Common myeloid progenitor, CD34-positive (primary cell): ENCODE measurements around the gene ZMYND19.
A peak's percentile ranks its signal among the peaks of the same experiment; 100 is the strongest.

Experiments
- CTCF ChIA-PET: fragments of 350-600 bp; sonication (Branson Sonifier 250); formaldehyde crosslinking; loops from one replicate; lab custom pipeline; 2021; ENCODE audit warnings: antibody characterized with exemption; lab: Charles Lee
- POLR2A ChIA-PET: fragments of 350-600 bp; sonication (Branson Sonifier 250); formaldehyde crosslinking; loops from one replicate; lab custom pipeline; 2021; ENCODE audit warnings: antibody characterized with exemption; lab: Charles Lee
- DNase-seq, 3 donors: peaks; one replicate each; pipeline versions ENCODE4 v3.0.0 to v3.0.0-alpha.2; 2013
- H3K27ac ChIP-seq, 2 experiments: 1 replicate in 1 of 2; 2 replicates in 1 of 2; pipeline ENCODE4 v1.7.0; 2013; ENCODE audit warnings: inconsistent platforms in 2 of 2, low read length in 2 of 2, mild to moderate bottlenecking in 2 of 2, low read depth in 1 of 2, moderate library complexity in 1 of 2; ENCODE audit not compliant: severe bottlenecking in 2 of 2, insufficient read depth in 1 of 2, poor library complexity in 1 of 2
- H3K27me3 ChIP-seq, 5 experiments: replicated peaks in 2 of 5; 1 replicate in 3 of 5; 2 replicates in 2 of 5; pipeline versions ENCODE4 v1.6.1 to v1.7.0; 2013; ENCODE audit warnings: low read length in 4 of 5, mild to moderate bottlenecking in 2 of 5, moderate library complexity in 2 of 5, inconsistent platforms in 1 of 5; ENCODE audit not compliant: insufficient read depth in 5 of 5, control insufficient read depth in 4 of 5
- H3K36me3 ChIP-seq, 4 experiments: 1 replicate in 2 of 4; 2 replicates in 2 of 4; pipeline versions ENCODE4 v1.6.1 to v1.7.0; 2013; ENCODE audit warnings: low read length in 3 of 4, control low read depth in 1 of 4, mild to moderate bottlenecking in 1 of 4; ENCODE audit not compliant: control insufficient read depth in 4 of 4, insufficient read depth in 4 of 4
- H3K4me1 ChIP-seq, 4 experiments: 1 replicate in 3 of 4; 2 replicates in 1 of 4; pipeline versions ENCODE4 v1.6.1 to v1.7.1; 2013; ENCODE audit warnings: low read length in 3 of 4, mild to moderate bottlenecking in 3 of 4, control low read depth in 1 of 4, inconsistent platforms in 1 of 4, moderate library complexity in 1 of 4; ENCODE audit not compliant: control insufficient read depth in 4 of 4, insufficient read depth in 4 of 4; ENCODE audit errors: control extremely low read depth in 1 of 4
- H3K4me3 ChIP-seq, 7 experiments: 1 replicate in 4 of 7; 2 replicates in 3 of 7; pipeline versions ENCODE4 v1.5.1 to v1.7.0; 2013; ENCODE audit warnings: mild to moderate bottlenecking in 7 of 7, low read length in 6 of 7, moderate library complexity in 6 of 7, inconsistent platforms in 2 of 7, low read depth in 2 of 7, control low read depth in 1 of 7; ENCODE audit not compliant: insufficient read depth in 4 of 7, control insufficient read depth in 1 of 7; ENCODE audit errors: extremely low read depth in 1 of 7
- H3K9me3 ChIP-seq, 5 experiments: 1 replicate in 4 of 5; 2 replicates in 1 of 5; pipeline versions ENCODE4 v1.6.1 to v1.7.1; 2013; ENCODE audit warnings: low read length in 4 of 5, mild to moderate bottlenecking in 2 of 5, inconsistent platforms in 1 of 5, low read depth in 1 of 5, moderate library complexity in 1 of 5; ENCODE audit not compliant: control insufficient read depth in 4 of 5, insufficient read depth in 2 of 5; ENCODE audit errors: control extremely low read depth in 1 of 5
- WGBS: methylation state at CpG from one replicate; pipeline ENCODE4 v1.1.5; 2013; ENCODE audit not compliant: insufficient coverage; 5-methylcytosine and 5-hydroxymethylcytosine counted together

Gene ZMYND19

GRCh38 chr9:137607141-137607857, 17.0 kb upstream of the ZMYND19 start:
- H3K4me3 ChIP-seq = peak overlapping the region in 4 of 7 experiments; percentile 11 to 83 (median 79)
- H3K9me3 ChIP-seq = no peaks in the 10 kb centered on the region
- peaks cover 0 to 6% (median 1%) of the 10 kb centered on the region in 4 experiments for H3K36me3 ChIP-seq
- WGBS = 94% methylated on average over 14 of the region's 17 CpGs
- DNase-seq = no peak
- H3K4me1 ChIP-seq = peaks cover 3 to 61% (median 59%) of the 10 kb centered on the region in 4 experiments
- H3K27me3 ChIP-seq = no peaks in the 10 kb centered on the region
- ChIA-PET CTCF (interaction anchor here (0.6 to 1.3 kb wide), 3 partner anchors 18 to 1664 kb away, joined by 3 read pairs; no protein-coding TSS in a partner anchor), POLR2A (interaction anchor here (0.6 kb wide), 1 partner anchor 12 kb away, joined by 3 read pairs; the partner anchor contains the start of gene EHMT1)
- no peak overlapping the region for H3K27ac ChIP-seq

DNA sequence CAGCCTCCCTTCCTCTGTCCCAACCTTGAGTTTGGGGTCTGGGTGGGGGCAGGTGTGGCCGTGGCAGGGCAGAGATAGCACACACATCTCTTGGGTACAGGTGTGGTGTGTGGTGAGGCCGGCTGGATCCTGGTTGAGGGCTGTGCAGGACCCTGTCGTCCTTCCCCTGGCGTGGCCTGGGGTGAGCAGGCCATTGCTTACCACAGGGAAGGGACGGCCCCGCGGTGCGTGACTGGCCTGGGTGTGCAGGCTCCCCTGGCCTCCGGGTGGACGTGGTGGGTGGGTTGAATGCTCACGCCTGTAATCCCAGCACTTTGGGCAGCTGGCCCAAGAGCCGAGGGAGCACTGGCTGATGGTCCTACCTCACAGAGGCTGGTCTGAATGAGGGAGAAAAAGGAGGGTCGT, 16.4 kb upstream of the ZMYND19 start:
- Histone ChIP-seq H3K27me3 (no peaks in the 10 kb centered on the region), H3K27ac (peak overlapping the region in 1 of 2 experiments; percentile 58), H3K9me3 (no peaks in the 10 kb centered on the region), H3K4me3 (peak overlapping the region in 6 of 7 experiments; percentile 37 to 83 (median 79)), H3K36me3 (peaks cover 0 to 5% (median 0%) of the 10 kb centered on the region in 4 experiments), H3K4me1 (peaks cover 3 to 61% (median 56%) of the 10 kb centered on the region in 4 experiments)
- no peak for DNase-seq
- ChIA-PET POLR2A (interaction anchor here (0.6 kb wide), 1 partner anchor 12 kb away, joined by 3 read pairs; the partner anchor contains the start of gene EHMT1), CTCF (interaction anchor here (1.3 kb wide), 1 partner anchor 25 kb away, joined by 3 read pairs; no protein-coding TSS in a partner anchor)
- 77% methylated on average over 10 of the region's 13 CpGs for whole genome bisulfite sequencing

- POLR2A ChIA-PET = no interaction called here
- peaks cover 0 to 5% (median 0%) of the 10 kb centered on the region in 4 experiments for H3K36me3 ChIP-seq
Measured at GRCh38 chr9:137606005-137606621, 15.8 kb upstream of the ZMYND19 start.

GRCh38 chr9:137605121-137606004, 15.1 kb upstream of the ZMYND19 start, which contains the start of gene ARRDC1:
TSS of gene ARRDC1 (plus strand) at chr9:137605686. CDS start at chr9:137605718, 32 bp downstream.
- Histone ChIP-seq H3K4me3 (peak within 1 kb of the TSS; percentile 61 to 83 (median 78)), H3K4me1 (peaks cover 3 to 52% (median 47%) of the 10 kb centered on the region in 4 experiments), H3K36me3 (peaks cover 0 to 5% (median 0%) of the 10 kb centered on the region in 4 experiments), H3K27me3 (no peaks in the 10 kb centered on the region), H3K9me3 (no peaks in the 10 kb centered on the region), H3K27ac (peak within 1 kb of the TSS in 1 of 2 experiments; percentile 58)
- under 1% methylated on average over 59 of the region's 111 CpGs for WGBS
- POLR2A ChIA-PET = interaction anchor here (0.5 kb wide), 1 partner anchor 404 kb away, joined by 3 read pairs; no protein-coding TSS in a partner anchor
- CTCF ChIA-PET = no interaction called here
- DNase-seq = peak; percentile 94 to 97 (median 96)

More at GRCh38 chr9:137606005-137606621, 15.8 kb upstream of the ZMYND19 start:
- no peak for DNase-seq
- Histone ChIP-seq H3K27me3 (no peaks in the 10 kb centered on the region), H3K27ac (peak overlapping the region in 1 of 2 experiments; percentile 58), H3K9me3 (no peaks in the 10 kb centered on the region), H3K4me1 (peaks cover 3 to 56% (median 51%) of the 10 kb centered on the region in 4 experiments), H3K4me3 (peak overlapping the region; percentile 61 to 83 (median 78))
- 4% methylated on average over 56 of the region's 57 CpGs for WGBS
- CTCF ChIA-PET = no interaction called here

DNA sequence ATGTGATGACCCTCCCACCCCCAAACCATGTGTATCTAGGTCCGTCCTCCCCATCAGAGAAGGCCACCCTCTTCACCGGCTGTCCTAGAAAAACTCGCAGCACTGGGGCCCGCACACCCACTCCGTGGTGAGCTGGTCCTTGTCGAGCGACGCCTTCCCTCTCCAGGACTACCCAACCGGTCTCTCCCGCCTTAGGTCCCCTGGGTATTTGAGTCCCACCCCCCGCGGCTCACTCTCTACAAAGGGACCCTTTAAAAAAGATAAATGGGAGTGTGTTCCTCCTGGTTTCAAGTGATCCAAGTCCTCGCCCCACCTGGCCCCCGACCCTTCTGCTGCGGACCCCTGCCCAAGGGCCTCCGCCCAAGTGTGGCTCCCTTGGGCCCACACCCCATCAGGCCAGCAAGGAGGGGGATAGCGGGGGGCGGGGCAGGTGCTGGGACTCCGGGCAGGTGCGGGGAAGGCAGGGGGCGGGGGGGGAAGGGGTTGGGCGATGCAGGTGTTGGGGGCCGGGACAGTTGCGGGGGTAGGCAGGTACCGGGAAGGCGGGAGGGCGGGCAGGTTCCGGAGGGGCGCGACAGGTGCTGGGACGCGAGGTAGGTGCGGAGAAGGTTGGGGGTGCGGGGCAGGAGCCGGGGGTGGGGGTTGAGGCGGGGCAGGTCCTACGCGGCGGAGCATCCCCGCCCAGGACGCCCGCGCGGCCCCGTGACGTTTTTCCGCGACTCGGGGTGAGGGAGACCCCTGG, 14.2 kb upstream of the ZMYND19 start:
- Histone ChIP-seq H3K27me3 (no peaks in the 10 kb centered on the region), H3K27ac (no peak overlapping the region), H3K4me1 (peaks cover 3 to 52% (median 47%) of the 10 kb centered on the region in 4 experiments), H3K9me3 (no peaks in the 10 kb centered on the region), H3K4me3 (peak overlapping the region in 4 of 7 experiments; percentile 15 to 69 (median 36)), H3K36me3 (peaks cover 0 to 5% (median 0%) of the 10 kb centered on the region in 4 experiments)
- ChIA-PET POLR2A (no interaction called here), CTCF (no interaction called here)
- 24% methylated on average over 29 of the region's 49 CpGs for WGBS
- DNase-seq = no peak

GRCh38 chr9:137603879-137604278, 13.6 kb upstream of the ZMYND19 start:
- POLR2A ChIA-PET = no interaction called here

More at GRCh38 chr9:137603879-137604278, 13.6 kb upstream of the ZMYND19 start:
- H3K27ac ChIP-seq = no peak overlapping the region
- no peaks in the 10 kb centered on the region for H3K9me3 ChIP-seq
- no peak for DNase-seq
- CTCF ChIA-PET = interaction anchor here (1.4 to 1.5 kb wide), 2 partner anchors 10 to 12 kb away, joined by 7 to 9 read pairs; partner anchors contain the start of gene ZMYND19
- peaks cover 0 to 3% (median 0%) of the 10 kb centered on the region in 4 experiments for H3K36me3 ChIP-seq
- WGBS = 96% methylated on average over 13 of the region's 13 CpGs
- peaks cover 3 to 52% (median 46%) of the 10 kb centered on the region in 4 experiments for H3K4me1 ChIP-seq
- H3K27me3 ChIP-seq = no peaks in the 10 kb centered on the region
- peak overlapping the region in 1 of 7 experiments; percentile 19 for H3K4me3 ChIP-seq
